GM23338 (cell line): Measurements from ENCODE around the gene TRAM2.

Source experiments
- CREB1 ChIP-seq: fragments of 250-450 bp; sonication (Bioruptor Pico); IDR thresholded peaks from 2 replicates; pipeline ENCODE4 v1.5.0; 2020; ENCODE audit warnings: low read depth, mild to moderate bottlenecking, moderate library complexity
- EZH2 ChIP-seq: fragments of 200-600 bp; sonication (generic); IDR thresholded peaks from one replicate; pipeline ENCODE4 v1.8.0; 2017; ENCODE audit warnings: antibody characterized with exemption, mild to moderate bottlenecking, low read depth; ENCODE audit not compliant: unreplicated experiment
- EZH2phosphoT487 ChIP-seq: fragments of 200-600 bp; sonication (generic); IDR thresholded peaks from one replicate; pipeline ENCODE4 v1.8.1; 2018; ENCODE audit warnings: antibody characterized with exemption; ENCODE audit not compliant: unreplicated experiment
- NANOG ChIP-seq: IDR thresholded peaks from 2 replicates; pipeline ENCODE4 v1.6.1; 2016; ENCODE audit warnings: antibody characterized with exemption, borderline replicate concordance
- POLR2AphosphoS5 ChIP-seq: IDR thresholded peaks from 2 replicates; pipeline ENCODE4 v1.6.1; 2016; ENCODE audit warnings: antibody characterized with exemption, low read depth
- TF ChIP-seq, protein P1 (sequence below), 2 experiments: fragments of 200-600 bp in 1 of 2; sonication (generic) in 1 of 2; conservative IDR thresholded peaks; 2 replicates each; pipeline versions ENCODE4 v1.5.1 to v1.6.1; 2016 to 2017; ENCODE audit warnings: antibody characterized with exemption in 2 of 2, low read depth in 2 of 2, mild to moderate bottlenecking in 2 of 2, moderate library complexity in 1 of 2
- TF ChIP-seq, protein P2 (sequence below): IDR thresholded peaks from one replicate; pipeline ENCODE4 v1.6.1; 2018; ENCODE audit warnings: antibody characterized with exemption; ENCODE audit not compliant: unreplicated experiment
- TF ChIP-seq, protein P3 (sequence below): IDR thresholded peaks from 2 replicates; pipeline ENCODE4 v1.6.1; 2016; ENCODE audit warnings: antibody characterized with exemption

DNA sequence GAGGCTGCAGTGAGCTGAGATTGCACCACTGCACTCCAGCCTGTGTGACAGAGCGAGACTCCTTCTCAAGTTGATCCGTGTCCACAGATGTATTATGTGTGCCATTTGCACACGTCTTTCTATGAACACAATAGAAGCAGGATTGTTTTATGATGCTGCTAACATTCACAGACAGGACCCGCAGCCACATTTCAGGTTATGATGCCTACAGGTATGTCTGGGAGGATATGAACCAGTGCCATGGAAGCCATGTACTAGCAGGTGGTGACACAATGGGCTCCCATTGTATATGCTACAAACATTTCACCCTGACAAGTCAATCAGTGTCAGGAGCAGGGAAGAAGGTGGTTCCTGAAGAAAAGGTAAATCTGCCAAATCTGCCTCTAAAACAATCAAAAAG lies 4.3 kb downstream of the TRAM2 start:
- TF ChIP-seq, protein P1, sequence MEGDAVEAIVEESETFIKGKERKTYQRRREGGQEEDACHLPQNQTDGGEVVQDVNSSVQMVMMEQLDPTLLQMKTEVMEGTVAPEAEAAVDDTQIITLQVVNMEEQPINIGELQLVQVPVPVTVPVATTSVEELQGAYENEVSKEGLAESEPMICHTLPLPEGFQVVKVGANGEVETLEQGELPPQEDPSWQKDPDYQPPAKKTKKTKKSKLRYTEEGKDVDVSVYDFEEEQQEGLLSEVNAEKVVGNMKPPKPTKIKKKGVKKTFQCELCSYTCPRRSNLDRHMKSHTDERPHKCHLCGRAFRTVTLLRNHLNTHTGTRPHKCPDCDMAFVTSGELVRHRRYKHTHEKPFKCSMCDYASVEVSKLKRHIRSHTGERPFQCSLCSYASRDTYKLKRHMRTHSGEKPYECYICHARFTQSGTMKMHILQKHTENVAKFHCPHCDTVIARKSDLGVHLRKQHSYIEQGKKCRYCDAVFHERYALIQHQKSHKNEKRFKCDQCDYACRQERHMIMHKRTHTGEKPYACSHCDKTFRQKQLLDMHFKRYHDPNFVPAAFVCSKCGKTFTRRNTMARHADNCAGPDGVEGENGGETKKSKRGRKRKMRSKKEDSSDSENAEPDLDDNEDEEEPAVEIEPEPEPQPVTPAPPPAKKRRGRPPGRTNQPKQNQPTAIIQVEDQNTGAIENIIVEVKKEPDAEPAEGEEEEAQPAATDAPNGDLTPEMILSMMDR (conservative IDR thresholded peaks at IDR 0.05; ENCODE audit: low read depth in 2 of 2) = no peak
- TF ChIP-seq POLR2AphosphoS5 (no peak), EZH2 (no peak), EZH2phosphoT487 (no peak), CREB1 (CRISPR knock-in tag) (no peak), NANOG (no peak)
- TF ChIP-seq, protein P2, sequence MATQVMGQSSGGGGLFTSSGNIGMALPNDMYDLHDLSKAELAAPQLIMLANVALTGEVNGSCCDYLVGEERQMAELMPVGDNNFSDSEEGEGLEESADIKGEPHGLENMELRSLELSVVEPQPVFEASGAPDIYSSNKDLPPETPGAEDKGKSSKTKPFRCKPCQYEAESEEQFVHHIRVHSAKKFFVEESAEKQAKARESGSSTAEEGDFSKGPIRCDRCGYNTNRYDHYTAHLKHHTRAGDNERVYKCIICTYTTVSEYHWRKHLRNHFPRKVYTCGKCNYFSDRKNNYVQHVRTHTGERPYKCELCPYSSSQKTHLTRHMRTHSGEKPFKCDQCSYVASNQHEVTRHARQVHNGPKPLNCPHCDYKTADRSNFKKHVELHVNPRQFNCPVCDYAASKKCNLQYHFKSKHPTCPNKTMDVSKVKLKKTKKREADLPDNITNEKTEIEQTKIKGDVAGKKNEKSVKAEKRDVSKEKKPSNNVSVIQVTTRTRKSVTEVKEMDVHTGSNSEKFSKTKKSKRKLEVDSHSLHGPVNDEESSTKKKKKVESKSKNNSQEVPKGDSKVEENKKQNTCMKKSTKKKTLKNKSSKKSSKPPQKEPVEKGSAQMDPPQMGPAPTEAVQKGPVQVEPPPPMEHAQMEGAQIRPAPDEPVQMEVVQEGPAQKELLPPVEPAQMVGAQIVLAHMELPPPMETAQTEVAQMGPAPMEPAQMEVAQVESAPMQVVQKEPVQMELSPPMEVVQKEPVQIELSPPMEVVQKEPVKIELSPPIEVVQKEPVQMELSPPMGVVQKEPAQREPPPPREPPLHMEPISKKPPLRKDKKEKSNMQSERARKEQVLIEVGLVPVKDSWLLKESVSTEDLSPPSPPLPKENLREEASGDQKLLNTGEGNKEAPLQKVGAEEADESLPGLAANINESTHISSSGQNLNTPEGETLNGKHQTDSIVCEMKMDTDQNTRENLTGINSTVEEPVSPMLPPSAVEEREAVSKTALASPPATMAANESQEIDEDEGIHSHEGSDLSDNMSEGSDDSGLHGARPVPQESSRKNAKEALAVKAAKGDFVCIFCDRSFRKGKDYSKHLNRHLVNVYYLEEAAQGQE = no peak
- TF ChIP-seq, protein P3, sequence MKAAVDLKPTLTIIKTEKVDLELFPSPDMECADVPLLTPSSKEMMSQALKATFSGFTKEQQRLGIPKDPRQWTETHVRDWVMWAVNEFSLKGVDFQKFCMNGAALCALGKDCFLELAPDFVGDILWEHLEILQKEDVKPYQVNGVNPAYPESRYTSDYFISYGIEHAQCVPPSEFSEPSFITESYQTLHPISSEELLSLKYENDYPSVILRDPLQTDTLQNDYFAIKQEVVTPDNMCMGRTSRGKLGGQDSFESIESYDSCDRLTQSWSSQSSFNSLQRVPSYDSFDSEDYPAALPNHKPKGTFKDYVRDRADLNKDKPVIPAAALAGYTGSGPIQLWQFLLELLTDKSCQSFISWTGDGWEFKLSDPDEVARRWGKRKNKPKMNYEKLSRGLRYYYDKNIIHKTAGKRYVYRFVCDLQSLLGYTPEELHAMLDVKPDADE = no peak
